Measurements from ENCODE around the gene DLG2.

Gene DLG2

GRCh38 chr11:83957038-83957900 lies 1669.9 kb downstream of the DLG2 start:
- H3K4me3 Mint-ChIP-seq, result no peak overlapping the region
- H3K36me3 Mint-ChIP-seq, result no peaks in the 10 kb centered on the region
- no peaks in the 10 kb centered on the region for H3K9me3 Mint-ChIP-seq
- H3K27ac Mint-ChIP-seq, result no peak overlapping the region
- H3K27me3 Mint-ChIP-seq, result no peaks in the 10 kb centered on the region
- no peaks in the 10 kb centered on the region for H3K4me1 Mint-ChIP-seq

GRCh38 chr11:83956119-83956697 lies 1670.9 kb downstream of the DLG2 start:
- no peak overlapping the region for H3K4me3 Mint-ChIP-seq
- H3K4me1 Mint-ChIP-seq, result no peaks in the 10 kb centered on the region
- H3K27me3 Mint-ChIP-seq, result no peaks in the 10 kb centered on the region
- no peaks in the 10 kb centered on the region for H3K36me3 Mint-ChIP-seq
- no peaks in the 10 kb centered on the region for H3K9me3 Mint-ChIP-seq
- H3K27ac Mint-ChIP-seq, result no peak overlapping the region

GRCh38 chr11:83954780-83955179 lies 1672.4 kb downstream of the DLG2 start:
- H3K36me3 Mint-ChIP-seq, result no peaks in the 10 kb centered on the region
- no peaks in the 10 kb centered on the region for H3K4me1 Mint-ChIP-seq
- no peak overlapping the region for H3K4me3 Mint-ChIP-seq
- no peak overlapping the region for H3K27ac Mint-ChIP-seq
- H3K27me3 Mint-ChIP-seq, result no peaks in the 10 kb centered on the region
- H3K9me3 Mint-ChIP-seq, result no peaks in the 10 kb centered on the region

- no peaks in the 10 kb centered on the region for H3K4me1 Mint-ChIP-seq
These were observed 1675.6 kb downstream of the DLG2 start for GRCh38 chr11:83951521-83951920.

GRCh38 chr11:83948200-83948599 lies 1678.9 kb downstream of the DLG2 start:
- no peak overlapping the region for H3K4me3 Mint-ChIP-seq
- peaks cover 9% of the 10 kb centered on the region for H3K9me3 Mint-ChIP-seq
- no peaks in the 10 kb centered on the region for H3K36me3 Mint-ChIP-seq

More at GRCh38 chr11:83951521-83951920, 1675.6 kb downstream of the DLG2 start:
- H3K27me3 Mint-ChIP-seq, result no peaks in the 10 kb centered on the region
- no peak overlapping the region for H3K27ac Mint-ChIP-seq
- H3K9me3 Mint-ChIP-seq, result no peaks in the 10 kb centered on the region
- H3K4me3 Mint-ChIP-seq, result no peak overlapping the region
- no peaks in the 10 kb centered on the region for H3K36me3 Mint-ChIP-seq

GRCh38 chr11:83945976-83946375 lies 1681.2 kb downstream of the DLG2 start:
- no peak overlapping the region for H3K27ac Mint-ChIP-seq
- H3K27me3 Mint-ChIP-seq, result no peaks in the 10 kb centered on the region
- H3K9me3 Mint-ChIP-seq, result peaks cover 9% of the 10 kb centered on the region
- no peak overlapping the region for H3K4me3 Mint-ChIP-seq
- H3K36me3 Mint-ChIP-seq, result no peaks in the 10 kb centered on the region
- no peaks in the 10 kb centered on the region for H3K4me1 Mint-ChIP-seq

More at GRCh38 chr11:83948200-83948599, 1678.9 kb downstream of the DLG2 start:
- Mint-ChIP-seq H3K4me1 (no peaks in the 10 kb centered on the region), H3K27me3 (no peaks in the 10 kb centered on the region), H3K27ac (no peak overlapping the region)

GRCh38 chr11:83941050-83941449 lies 1686.1 kb downstream of the DLG2 start:
- no peaks in the 10 kb centered on the region for H3K27me3 Mint-ChIP-seq

GRCh38 chr11:83938148-83938547 lies 1689.0 kb downstream of the DLG2 start:
- Mint-ChIP-seq H3K27me3 (no peaks in the 10 kb centered on the region), H3K36me3 (no peaks in the 10 kb centered on the region), H3K4me1 (no peaks in the 10 kb centered on the region), H3K4me3 (no peak overlapping the region), H3K27ac (no peak overlapping the region), H3K9me3 (no peaks in the 10 kb centered on the region)

More at GRCh38 chr11:83941050-83941449, 1686.1 kb downstream of the DLG2 start:
- Mint-ChIP-seq H3K9me3 (peaks cover 9% of the 10 kb centered on the region), H3K4me3 (no peak overlapping the region), H3K27ac (no peak overlapping the region), H3K36me3 (no peaks in the 10 kb centered on the region), H3K4me1 (no peaks in the 10 kb centered on the region)

GRCh38 chr11:83933008-83933407 lies 1694.1 kb downstream of the DLG2 start:
- Mint-ChIP-seq H3K27ac (no peak overlapping the region), H3K4me3 (no peak overlapping the region), H3K27me3 (no peaks in the 10 kb centered on the region), H3K9me3 (no peaks in the 10 kb centered on the region), H3K4me1 (no peaks in the 10 kb centered on the region), H3K36me3 (no peaks in the 10 kb centered on the region)

- Mint-ChIP-seq H3K4me3 (no peak overlapping the region), H3K27ac (no peak overlapping the region), H3K9me3 (peaks cover 5% of the 10 kb centered on the region), H3K4me1 (no peaks in the 10 kb centered on the region), H3K36me3 (no peaks in the 10 kb centered on the region), H3K27me3 (no peaks in the 10 kb centered on the region)
These were observed 1699.7 kb downstream of the DLG2 start for GRCh38 chr11:83927422-83927821.

- H3K9me3 Mint-ChIP-seq, result peaks cover 5% of the 10 kb centered on the region
- H3K4me1 Mint-ChIP-seq, result no peaks in the 10 kb centered on the region
- H3K27ac Mint-ChIP-seq, result no peak overlapping the region
- no peaks in the 10 kb centered on the region for H3K27me3 Mint-ChIP-seq
- H3K4me3 Mint-ChIP-seq, result no peak overlapping the region
- H3K36me3 Mint-ChIP-seq, result no peaks in the 10 kb centered on the region
These were observed 1702.2 kb downstream of the DLG2 start for GRCh38 chr11:83924795-83925542.

- no peaks in the 10 kb centered on the region for H3K27me3 Mint-ChIP-seq
- no peaks in the 10 kb centered on the region for H3K36me3 Mint-ChIP-seq
- no peak overlapping the region for H3K4me3 Mint-ChIP-seq
- H3K9me3 Mint-ChIP-seq, result peaks cover 5% of the 10 kb centered on the region
- no peaks in the 10 kb centered on the region for H3K4me1 Mint-ChIP-seq
- no peak overlapping the region for H3K27ac Mint-ChIP-seq
These were observed 1703.2 kb downstream of the DLG2 start for GRCh38 chr11:83923961-83924360.

GRCh38 chr11:83922953-83923352 lies 1704.2 kb downstream of the DLG2 start:
- peaks cover 5% of the 10 kb centered on the region for H3K9me3 Mint-ChIP-seq
- no peak overlapping the region for H3K27ac Mint-ChIP-seq
- H3K27me3 Mint-ChIP-seq, result no peaks in the 10 kb centered on the region
- H3K4me1 Mint-ChIP-seq, result no peaks in the 10 kb centered on the region
- no peak overlapping the region for H3K4me3 Mint-ChIP-seq
- H3K36me3 Mint-ChIP-seq, result no peaks in the 10 kb centered on the region

GRCh38 chr11:83922318-83922717 lies 1704.8 kb downstream of the DLG2 start:
- H3K4me3 Mint-ChIP-seq, result no peak overlapping the region
- H3K27ac Mint-ChIP-seq, result no peak overlapping the region
- no peaks in the 10 kb centered on the region for H3K4me1 Mint-ChIP-seq
- no peaks in the 10 kb centered on the region for H3K36me3 Mint-ChIP-seq
- H3K9me3 Mint-ChIP-seq, result no peaks in the 10 kb centered on the region
- no peaks in the 10 kb centered on the region for H3K27me3 Mint-ChIP-seq

- no peak overlapping the region for H3K4me3 Mint-ChIP-seq
- no peak overlapping the region for H3K27ac Mint-ChIP-seq
- no peaks in the 10 kb centered on the region for H3K36me3 Mint-ChIP-seq
- H3K4me1 Mint-ChIP-seq, result no peaks in the 10 kb centered on the region
- H3K9me3 Mint-ChIP-seq, result no peaks in the 10 kb centered on the region
- H3K27me3 Mint-ChIP-seq, result no peaks in the 10 kb centered on the region
These were observed 1705.5 kb downstream of the DLG2 start for GRCh38 chr11:83921447-83922192.

Data from activated naive CD4-positive, alpha-beta T cell treated with anti-CD3 and anti-CD28 coated beads, Interleukin-2, amount 50 U/mL, for 24 hours (primary cell).